ENCODE measurements around the gene PTPRN2. TPM values are rescaled to one million over a fixed set of nuclear protein-coding genes. Genes with fewer than 3 reads are reported as not detected.

The PTPRN2 gene
- total and polyA plus RNA-seq, 2 of the 8 experiments (the other 6 are each of a cell fraction or from before 2014, with no cell fraction given) = 2.6 to 4.5 TPM

DNA sequence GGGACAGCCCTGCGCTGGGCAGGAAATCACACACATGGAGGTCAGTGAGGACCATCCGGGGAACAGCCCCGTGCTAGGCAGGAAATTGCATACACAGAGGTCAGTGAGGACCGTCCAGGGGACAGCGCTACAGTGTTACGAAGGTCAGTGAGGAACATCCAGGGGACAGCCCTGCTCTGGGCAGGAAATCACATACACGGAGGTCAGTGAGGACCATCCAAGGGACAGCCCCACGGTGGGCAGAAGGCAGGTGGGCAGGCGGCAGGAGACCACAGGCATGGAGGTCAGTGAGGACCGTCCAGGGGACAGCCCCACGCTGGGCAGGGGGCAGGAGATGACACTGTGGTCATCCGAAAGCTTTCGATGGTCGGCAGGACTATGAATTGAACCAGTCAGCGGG lies 79.7 kb downstream of the PTPRN2 start:
- H3K14ac ChIP-seq (ENCODE audit: insufficient read length) = no peak overlapping the region
- WGBS, 2 experiments (ENCODE audit: extremely low coverage in 1 of 2, insufficient coverage in 1 of 2, insufficient read length in 1 of 2, insufficient replicate concordance in 2 of 2, low coverage in 1 of 2, low lambda C conversion rate in 2 of 2, missing lambda C conversion rate in 1 of 2) = 90% methylated on average over 15 of the region's 15 CpGs; no CpG with 5 or more reads in 1 of the 2 experiments
- H3K9ac ChIP-seq (replicated peaks in 1 of 4; ENCODE audit: extremely low read depth in 1 of 4, low read depth in 3 of 4, low read length in 3 of 4) = no peak overlapping the region
- H3K79me2 ChIP-seq (ENCODE audit: control insufficient read depth in 1 of 2, insufficient read depth in 2 of 2, low read length in 2 of 2) = no peaks in the 10 kb centered on the region
- 0 out of 2 replicates have a peak overlapping the region, but pooled peaks have one; percentile 44 for H2BK5ac ChIP-seq (ENCODE audit: low read depth, low read length)
- H2BK12ac ChIP-seq (ENCODE audit: low read depth, low read length) = peak overlapping the region; percentile 17; the same call in 1 of the 2 replicates
- DNase-seq (ENCODE audit: low read depth in 1 of 2, low spot score in 2 of 2) (no peak), FAIRE-seq (no peak)
- H3K27me3 ChIP-seq (replicated peaks in 1 of 4; ENCODE audit: control insufficient read depth in 3 of 4, extremely low read depth in 1 of 4, insufficient read depth in 3 of 4, low read length in 3 of 4) = peaks cover 0 to 2% (median 0%) of the 10 kb centered on the region in 4 experiments; a peak in 1 of 7 replicates
- H3K23me2 ChIP-seq (ENCODE audit: low read depth, low read length) = no peaks in the 10 kb centered on the region; the same call in 1 of the 2 replicates
- H2AK5ac ChIP-seq (ENCODE audit: low read depth, low read length) = 0 out of 2 replicates have a peak overlapping the region, but pooled peaks have one; percentile 82
- H4K8ac ChIP-seq (ENCODE audit: extremely low read depth, insufficient read depth, low read length) = no peak overlapping the region
- peaks cover 12 to 20% of the 10 kb centered on the region in 2 experiments for H3K9me3 ChIP-seq (ENCODE audit: insufficient read depth in 2 of 2, low read depth in 1 of 2, low read length in 1 of 2)
- H4K91ac ChIP-seq (replicated peaks; ENCODE audit: insufficient read length, low read length) = no peak overlapping the region
- no peak overlapping the region for H2BK20ac ChIP-seq (ENCODE audit: low read length)
- H3K18ac ChIP-seq (ENCODE audit: extremely low read depth, low read length) = no peak overlapping the region
- H4K20me1 ChIP-seq (replicated peaks in 1 of 2; ENCODE audit: control insufficient read depth in 1 of 2, insufficient read depth in 2 of 2, low read length in 2 of 2) = peaks cover 0 to 1% of the 10 kb centered on the region in 2 experiments
- no peak overlapping the region for H2AFZ ChIP-seq (ENCODE audit: low read length)
- ChIA-PET CTCF (ENCODE audit: partially characterized antibody) (no interaction called here), POLR2A (ENCODE audit: partially characterized antibody) (no interaction called here)
- no peak overlapping the region for H3K56ac ChIP-seq (replicated peaks; ENCODE audit: insufficient read length, low read depth, low read length)
- H3K27ac ChIP-seq (ENCODE audit: low read depth, low read length) = no peak overlapping the region
- H3K79me1 ChIP-seq (ENCODE audit: low read depth, low read length) = no peaks in the 10 kb centered on the region
- no peak overlapping the region for H2BK120ac ChIP-seq (replicated peaks; ENCODE audit: low read depth, low read length)
- H2BK15ac ChIP-seq (ENCODE audit: low read length) = peak overlapping the region; percentile 72; the same call in 1 of the 2 replicates
- H3K4me3 ChIP-seq (ENCODE audit: extremely low read depth in 1 of 4, insufficient read depth in 2 of 4, low read depth in 3 of 4, low read length in 4 of 4) = no peak overlapping the region
- no peak overlapping the region for H3K23ac ChIP-seq (ENCODE audit: insufficient read length)
- H3K4me1 ChIP-seq (replicated peaks in 1 of 4; ENCODE audit: control insufficient read depth in 3 of 4, insufficient read depth in 4 of 4, low read length in 3 of 4) = no peaks in the 10 kb centered on the region; a peak in 1 of 7 replicates
- no peaks in the 10 kb centered on the region for H3K36me3 ChIP-seq (ENCODE audit: control insufficient read depth in 2 of 4, insufficient read depth in 4 of 4, low read length in 3 of 4)
- TF ChIP-seq MAFK (IDR thresholded peaks at IDR 0.05; ENCODE audit: low read depth, low read length) (no peak), SIN3A (conservative IDR thresholded peaks at IDR 0.05 in 1 of 2, IDR thresholded peaks at IDR 0.05 in 1 of 2; ENCODE audit: low read depth in 1 of 2, low read length in 2 of 2) (no peak), TCF12 (IDR thresholded peaks at IDR 0.05; ENCODE audit: low read depth, low read length) (no peak), BCL11A (IDR thresholded peaks at IDR 0.05; ENCODE audit: low read depth in 2 of 2, low read length in 2 of 2) (no peak), HDAC2 (IDR thresholded peaks at IDR 0.05; ENCODE audit: borderline replicate concordance in 1 of 2, low read depth in 2 of 2, low read length in 2 of 2) (no peak), TEAD4 (IDR thresholded peaks at IDR 0.05; ENCODE audit: low read depth, low read length) (no peak), CEBPB (IDR thresholded peaks at IDR 0.05; ENCODE audit: low read depth, low read length) (no peak), GABPA (IDR thresholded peaks at IDR 0.05; ENCODE audit: borderline replicate concordance, insufficient read depth, low read length) (no peak), RFX5 (IDR thresholded peaks at IDR 0.05; ENCODE audit: borderline replicate concordance, low read depth, low read length) (no peak), BRCA1 (IDR thresholded peaks at IDR 0.05; ENCODE audit: low read depth, low read length) (no peak), CBX8 (IDR thresholded peaks at IDR 0.05; ENCODE audit: borderline replicate concordance, low read depth, low read length) (no peak)
- H3K4ac ChIP-seq (replicated peaks; ENCODE audit: insufficient read length, low read depth, low read length) = no peak overlapping the region
- H3K4me2 ChIP-seq (ENCODE audit: insufficient read depth in 1 of 2, low read depth in 2 of 2, low read length in 2 of 2) = no peak overlapping the region
- H4K5ac ChIP-seq (ENCODE audit: insufficient read length, low read depth, low read length) = no peak overlapping the region

All from H1 (cell line).